ENCODE measurements around the gene CFAP43. TPM values are rescaled to one million over a fixed set of nuclear protein-coding genes. Genes with fewer than 3 reads are reported as not detected.
"Not testable (repeated sequence)": the region's sequence is repeated elsewhere in the genome, so short reads cannot be mapped to it uniquely, and the experiment has no call there.

The CFAP43 gene
- total RNA-seq, 1 experiment from 2014 or later = not detected

- H3K27me3 ChIP-seq = peaks cover 11% of the 10 kb centered on the region
- H3K36me3 ChIP-seq = no peaks in the 10 kb centered on the region
- no peak overlapping the region for H3K4me3 ChIP-seq
- no peak for DNase-seq
- no peaks in the 10 kb centered on the region for H3K9me3 ChIP-seq
Measured at GRCh38 chr10:104199567-104199966, 32.6 kb downstream of the CFAP43 start.

GRCh38 chr10:104197364-104197763, 34.8 kb downstream of the CFAP43 start:
- H3K27me3 ChIP-seq = peaks cover 16% of the 10 kb centered on the region
- H3K36me3 ChIP-seq = no peaks in the 10 kb centered on the region
- no peaks in the 10 kb centered on the region for H3K9me3 ChIP-seq
- no peak overlapping the region for H3K4me3 ChIP-seq
- DNase-seq = no peak

- Histone ChIP-seq H3K9me3 (no peaks in the 10 kb centered on the region), H3K27me3 (peaks cover 16% of the 10 kb centered on the region), H3K36me3 (no peaks in the 10 kb centered on the region), H3K4me3 (no peak overlapping the region)
- DNase-seq = no peak
Measured at GRCh38 chr10:104195706-104196105, 36.5 kb downstream of the CFAP43 start.

- Histone ChIP-seq H3K27me3 (peaks cover 16% of the 10 kb centered on the region), H3K36me3 (no peaks in the 10 kb centered on the region), H3K9me3 (no peaks in the 10 kb centered on the region), H3K4me3 (no peak overlapping the region)
- no peak for DNase-seq
Measured at GRCh38 chr10:104193787-104194186, 38.4 kb downstream of the CFAP43 start.

GRCh38 chr10:104190695-104191094, 41.5 kb downstream of the CFAP43 start:
- DNase-seq = no peak
- H3K36me3 ChIP-seq = no peaks in the 10 kb centered on the region
- no peaks in the 10 kb centered on the region for H3K9me3 ChIP-seq
- no peak overlapping the region for H3K4me3 ChIP-seq
- H3K27me3 ChIP-seq = peaks cover 21% of the 10 kb centered on the region

- Histone ChIP-seq H3K36me3 (no peaks in the 10 kb centered on the region), H3K27me3 (peaks cover 14% of the 10 kb centered on the region), H3K4me3 (no peak overlapping the region), H3K9me3 (no peaks in the 10 kb centered on the region)
- no peak for DNase-seq
Measured at GRCh38 chr10:104183682-104184081, 48.5 kb downstream of the CFAP43 start.

GRCh38 chr10:104174136-104174535, 58.0 kb downstream of the CFAP43 start:
- H3K4me3 ChIP-seq, DNase-seq, H3K27me3 ChIP-seq, H3K9me3 ChIP-seq, H3K36me3 ChIP-seq: not testable (repeated sequence)

GRCh38 chr10:104170610-104171254, 61.4 kb downstream of the CFAP43 start:
- no peak for DNase-seq
- no peaks in the 10 kb centered on the region for H3K36me3 ChIP-seq
- peaks cover 11% of the 10 kb centered on the region; the same call in 1 of the 2 replicates for H3K27me3 ChIP-seq
- no peak overlapping the region for H3K4me3 ChIP-seq
- H3K9me3 ChIP-seq = 0 out of 2 replicates have a peak, but pooled peaks cover 4% of the 10 kb centered on the region

- Histone ChIP-seq H3K36me3 (no peaks in the 10 kb centered on the region), H3K27me3 (peaks cover 7% of the 10 kb centered on the region), H3K9me3 (peaks cover 7% of the 10 kb centered on the region; the same call in 1 of the 2 replicates), H3K4me3 (no peak overlapping the region)
- DNase-seq = no peak
Measured at GRCh38 chr10:104155591-104155990, 76.6 kb downstream of the CFAP43 start.

- no peak for DNase-seq
Measured at GRCh38 chr10:104151737-104152136, 80.4 kb downstream of the CFAP43 start.

GRCh38 chr10:104150139-104150538, 82.0 kb downstream of the CFAP43 start:
- no peak for DNase-seq
- Histone ChIP-seq H3K36me3 (no peaks in the 10 kb centered on the region), H3K27me3 (peaks cover 16% of the 10 kb centered on the region), H3K9me3 (peaks cover 7% of the 10 kb centered on the region), H3K4me3 (no peak overlapping the region)

More at GRCh38 chr10:104151737-104152136, 80.4 kb downstream of the CFAP43 start:
- peaks cover 7% of the 10 kb centered on the region for H3K9me3 ChIP-seq
- no peak overlapping the region for H3K4me3 ChIP-seq
- no peaks in the 10 kb centered on the region for H3K36me3 ChIP-seq
- H3K27me3 ChIP-seq = peaks cover 6% of the 10 kb centered on the region

GRCh38 chr10:104146882-104147281, 85.3 kb downstream of the CFAP43 start:
- no peak for DNase-seq
- no peaks in the 10 kb centered on the region for H3K36me3 ChIP-seq

GRCh38 chr10:104144931-104145330, 87.2 kb downstream of the CFAP43 start:
- DNase-seq = no peak
- H3K36me3 ChIP-seq = no peaks in the 10 kb centered on the region
- H3K9me3 ChIP-seq = no peaks in the 10 kb centered on the region
- H3K27me3 ChIP-seq = peaks cover 18% of the 10 kb centered on the region
- H3K4me3 ChIP-seq = no peak overlapping the region

More at GRCh38 chr10:104146882-104147281, 85.3 kb downstream of the CFAP43 start:
- Histone ChIP-seq H3K27me3 (peaks cover 18% of the 10 kb centered on the region), H3K4me3 (no peak overlapping the region), H3K9me3 (peaks cover 3% of the 10 kb centered on the region)

- Histone ChIP-seq H3K4me3 (no peak overlapping the region), H3K27me3 (peaks cover 18% of the 10 kb centered on the region), H3K36me3 (no peaks in the 10 kb centered on the region), H3K9me3 (no peaks in the 10 kb centered on the region)
- no peak for DNase-seq
Measured at GRCh38 chr10:104143829-104144228, 88.3 kb downstream of the CFAP43 start.

GRCh38 chr10:104142081-104142480, 90.1 kb downstream of the CFAP43 start:
- no peak overlapping the region for H3K4me3 ChIP-seq
- no peaks in the 10 kb centered on the region for H3K36me3 ChIP-seq
- H3K27me3 ChIP-seq = peaks cover 16% of the 10 kb centered on the region
- H3K9me3 ChIP-seq = no peaks in the 10 kb centered on the region
- no peak for DNase-seq

- H3K36me3 ChIP-seq = no peaks in the 10 kb centered on the region
- DNase-seq = no peak
- no peak overlapping the region for H3K4me3 ChIP-seq
- H3K27me3 ChIP-seq = peaks cover 8% of the 10 kb centered on the region
- H3K9me3 ChIP-seq = no peaks in the 10 kb centered on the region
Measured at GRCh38 chr10:104139221-104139620, 92.9 kb downstream of the CFAP43 start.

- Histone ChIP-seq H3K36me3 (no peaks in the 10 kb centered on the region), H3K4me3 (no peak overlapping the region), H3K9me3 (no peaks in the 10 kb centered on the region), H3K27me3 (peaks cover 18% of the 10 kb centered on the region)
- DNase-seq = no peak
Measured at GRCh38 chr10:104138131-104138530, 94.0 kb downstream of the CFAP43 start.

GRCh38 chr10:104130041-104130440, 102.1 kb downstream of the CFAP43 start:
- H3K4me3 ChIP-seq = no peak overlapping the region
- H3K9me3 ChIP-seq = no peaks in the 10 kb centered on the region
- no peak for DNase-seq
- H3K27me3 ChIP-seq = peaks cover 21% of the 10 kb centered on the region
- H3K36me3 ChIP-seq = no peaks in the 10 kb centered on the region
